H9 (cell line): ENCODE data around the gene TLK1. TPM values are rescaled to one million over a fixed set of nuclear protein-coding genes. Genes with fewer than 3 reads are reported as not detected.

Source experiments
- DNase-seq: peaks from one replicate; pipeline ENCODE4 v3.0.0-alpha.2; 2017
- H2AFZ ChIP-seq: one replicate; pipeline ENCODE4 v1.6.1; 2013; ENCODE audit warnings: mild to moderate bottlenecking, low read length, control low read depth, moderate library complexity
- H2AK5ac ChIP-seq: 2 replicates; pipeline ENCODE4 v1.6.1; 2013; ENCODE audit warnings: low read length, control low read depth, mixed read lengths; ENCODE audit not compliant: insufficient read length
- H2BK120ac ChIP-seq: one replicate; pipeline ENCODE4 v1.6.1; 2013; ENCODE audit warnings: low read depth, mild to moderate bottlenecking, low read length, control low read depth, inconsistent platforms; ENCODE audit not compliant: poor library complexity, severe bottlenecking
- H2BK12ac ChIP-seq: 2 replicates; pipeline ENCODE4 v1.6.1; 2013; ENCODE audit warnings: low read length, control low read depth, mixed read lengths, low read depth; ENCODE audit not compliant: insufficient read length
- H2BK15ac ChIP-seq: 2 replicates; pipeline ENCODE4 v1.6.1; 2013; ENCODE audit warnings: low read depth, low read length, control low read depth
- H2BK20ac ChIP-seq: one replicate; pipeline ENCODE4 v1.6.1; 2013; ENCODE audit warnings: low read depth, mild to moderate bottlenecking, low read length, control low read depth, inconsistent platforms; ENCODE audit not compliant: poor library complexity, severe bottlenecking
- H2BK5ac ChIP-seq: 2 replicates; pipeline ENCODE4 v1.6.1; 2013; ENCODE audit warnings: low read length, control low read depth, mixed read lengths; ENCODE audit not compliant: insufficient read length
- H3K14ac ChIP-seq: 2 replicates; pipeline ENCODE4 v1.6.1; 2013; ENCODE audit warnings: low read length, control low read depth; ENCODE audit not compliant: insufficient read depth
- H3K18ac ChIP-seq: 2 replicates; pipeline ENCODE4 v1.6.1; 2013; ENCODE audit warnings: low read depth, mild to moderate bottlenecking, mixed read lengths, low read length, control low read depth; ENCODE audit not compliant: insufficient read length
- H3K23ac ChIP-seq: 2 replicates; pipeline ENCODE4 v1.6.1; 2013; ENCODE audit warnings: low read length, control low read depth, mixed read lengths, low read depth; ENCODE audit not compliant: insufficient read length
- H3K23me2 ChIP-seq: 2 replicates; pipeline ENCODE4 v1.6.1; 2013; ENCODE audit warnings: low read depth, mild to moderate bottlenecking, mixed read lengths, low read length, control low read depth; ENCODE audit not compliant: insufficient read length, poor library complexity, severe bottlenecking
- H3K27ac ChIP-seq: 2 replicates; pipeline ENCODE4 v1.5.1; 2013; ENCODE audit warnings: low read length, control low read depth, mixed read lengths, low read depth; ENCODE audit not compliant: insufficient read length
- H3K27me3 ChIP-seq: 2 replicates; pipeline ENCODE4 v1.6.1; 2013; ENCODE audit warnings: low read length, control low read depth, inconsistent platforms; ENCODE audit not compliant: insufficient read depth
- H3K4ac ChIP-seq: 2 replicates; pipeline ENCODE4 v1.6.1; 2013; ENCODE audit warnings: low read depth, mild to moderate bottlenecking, control low read depth, inconsistent platforms, low read length, moderate library complexity
- H3K4me1 ChIP-seq: 2 replicates; pipeline ENCODE4 v1.6.1; 2013; ENCODE audit warnings: low read length, control low read depth, inconsistent platforms; ENCODE audit not compliant: insufficient read depth
- H3K4me2 ChIP-seq: 2 replicates; pipeline ENCODE4 v1.6.1; 2013; ENCODE audit warnings: low read length, control low read depth, mixed read lengths; ENCODE audit not compliant: insufficient read length, insufficient read depth
- H3K56ac ChIP-seq: 2 replicates; pipeline ENCODE4 v1.6.1; 2013; ENCODE audit warnings: low read depth, mild to moderate bottlenecking, mixed read lengths, low read length, control low read depth; ENCODE audit not compliant: insufficient read length
- H3K79me1 ChIP-seq: 2 replicates; pipeline ENCODE4 v1.6.1; 2013; ENCODE audit warnings: low read depth, mild to moderate bottlenecking, moderate library complexity, low read length, control low read depth, inconsistent platforms; ENCODE audit not compliant: insufficient read depth, poor library complexity, severe bottlenecking
- H3K79me2 ChIP-seq: 2 replicates; pipeline ENCODE4 v1.6.1; 2013; ENCODE audit warnings: low read length, control low read depth, inconsistent platforms; ENCODE audit not compliant: insufficient read depth
- H3K9ac ChIP-seq: 2 replicates; pipeline ENCODE4 v1.6.1; 2013; ENCODE audit warnings: low read length, control low read depth, mixed read lengths; ENCODE audit not compliant: insufficient read length; ENCODE audit errors: extremely low read depth
- H3K9me3 ChIP-seq: one replicate; pipeline ENCODE4 v1.6.1; 2013; ENCODE audit warnings: low read depth, low read length, inconsistent platforms; ENCODE audit not compliant: control insufficient read depth
- H3T11ph ChIP-seq: one replicate; pipeline ENCODE4 v1.6.1; 2013; ENCODE audit warnings: mild to moderate bottlenecking, low read length, control low read depth, inconsistent platforms
- H4K20me1 ChIP-seq: one replicate; pipeline ENCODE4 v1.6.1; 2013; ENCODE audit not compliant: control insufficient read depth, insufficient read length, insufficient read depth
- H4K5ac ChIP-seq: 2 replicates; pipeline ENCODE4 v1.6.1; 2013; ENCODE audit warnings: low read depth, mild to moderate bottlenecking, mixed read lengths, low read length, control low read depth; ENCODE audit not compliant: insufficient read length
- H4K8ac ChIP-seq: replicated peaks from 2 replicates; pipeline ENCODE4 v1.6.1; 2013; ENCODE audit warnings: low read length, control low read depth, mixed read lengths, low read depth; ENCODE audit not compliant: insufficient read length
- H4K91ac ChIP-seq: 2 replicates; pipeline ENCODE4 v1.6.1; 2013; ENCODE audit warnings: low read depth, mild to moderate bottlenecking, moderate library complexity, mixed read lengths, low read length, control low read depth; ENCODE audit not compliant: insufficient read length
- H3K27ac Mint-ChIP-seq, 3 experiments: 2 replicates in 2 of 3; 3 replicates in 1 of 3; pipeline ENCODE4 v1.8.0; 2020 to 2021; ENCODE audit warnings: mixed read lengths in 3 of 3, mild to moderate bottlenecking in 1 of 3, moderate library complexity in 1 of 3
- H3K27me3 Mint-ChIP-seq: 2 replicates; pipeline ENCODE4 v1.8.0; 2021; ENCODE audit warnings: low read depth, mild to moderate bottlenecking, moderate library complexity, mixed read lengths
- H3K36me3 Mint-ChIP-seq, 3 experiments: 2 replicates in 2 of 3; 3 replicates in 1 of 3; pipeline ENCODE4 v1.8.0; 2020 to 2021; ENCODE audit warnings: low read depth in 3 of 3, mixed read lengths in 3 of 3; ENCODE audit not compliant: insufficient read depth in 1 of 3
- H3K4me1 Mint-ChIP-seq, 2 experiments: 2 replicates each; pipeline ENCODE4 v1.8.0; 2020; ENCODE audit warnings: mixed read lengths in 2 of 2
- H3K4me3 Mint-ChIP-seq, 2 experiments: 2 replicates in 1 of 2; 3 replicates in 1 of 2; pipeline ENCODE4 v1.8.0; 2020 to 2021; ENCODE audit warnings: mild to moderate bottlenecking in 2 of 2, mixed read lengths in 2 of 2, moderate library complexity in 1 of 2
- H3K9me3 Mint-ChIP-seq, 2 experiments: 2 replicates in 1 of 2; 3 replicates in 1 of 2; pipeline ENCODE4 v1.8.0; 2020; ENCODE audit warnings: mild to moderate bottlenecking in 2 of 2, mixed read lengths in 2 of 2, moderate library complexity in 1 of 2
- WGBS: extraction: QIAGEN DNeasy Blood & Tissue Kit; methylation state at CpG from one replicate; pipeline ENCODE4 v1.1.7; 2013; ENCODE audit warnings: missing lambda C conversion rate, low lambda C conversion rate, mixed read lengths; ENCODE audit not compliant: insufficient read length; ENCODE audit errors: extremely low coverage; 5-methylcytosine and 5-hydroxymethylcytosine counted together
- total RNA-seq: library from RNA; stranded (reverse); gene quantifications from 2 replicates; pipeline ENCODE4 v1.2.1, GENCODE V29; 2021
- TF ChIP-seq, protein P1 (sequence below): fragments of 200-600 bp; sonication (generic); conservative IDR thresholded peaks from 3 replicates; pipeline ENCODE4 v1.8.0; 2021; ENCODE audit warnings: antibody characterized with exemption, mild to moderate bottlenecking

The TLK1 gene
- total RNA-seq, 1 experiment from 2014 or later, result 112 TPM

DNA sequence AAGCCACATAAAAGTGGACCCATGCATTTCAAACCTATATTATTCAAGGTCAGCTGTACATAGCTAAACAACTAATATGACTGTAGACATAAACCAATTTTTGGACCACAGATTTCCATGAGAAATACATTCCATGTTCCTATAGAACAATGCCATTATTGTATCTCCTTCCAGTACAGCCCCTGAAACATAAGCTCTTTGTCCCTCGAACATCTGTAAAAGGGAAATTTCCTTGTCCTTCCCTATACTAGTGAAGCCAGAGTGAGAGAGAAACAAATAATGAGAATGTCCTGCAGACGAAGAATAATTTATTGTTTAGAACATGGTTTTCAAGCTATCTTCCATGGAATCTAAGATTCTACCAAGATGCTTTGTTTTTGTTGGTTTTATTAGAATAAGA, 156.3 kb downstream of the TLK1 start:
- H3K9ac ChIP-seq, result no peak overlapping the region

More for the DNA sequence above, 156.3 kb downstream of the TLK1 start:
- Histone ChIP-seq H3K4me1 (no peaks in the 10 kb centered on the region), H3K79me1 (peaks cover 3% of the 10 kb centered on the region), H4K20me1 (no peaks in the 10 kb centered on the region), H2BK5ac (no peak overlapping the region), H3K79me2 (no peaks in the 10 kb centered on the region), H2BK15ac (no peak overlapping the region), H3K9me3 (no peaks in the 10 kb centered on the region), H3K4ac (no peak overlapping the region), H3K18ac (no peak overlapping the region), H2BK12ac (no peak overlapping the region), H4K8ac (no peak overlapping the region), H3K56ac (no peak overlapping the region), H3K4me2 (no peak overlapping the region), H2BK120ac (no peak overlapping the region), H2BK20ac (no peak overlapping the region), H4K91ac (no peak overlapping the region), H3K23me2 (no peaks in the 10 kb centered on the region), H4K5ac (no peak overlapping the region), H3T11ph (no peak overlapping the region), H3K27ac (no peak overlapping the region), H3K27me3 (no peaks in the 10 kb centered on the region), H2AFZ (no peak overlapping the region), H3K23ac (no peak overlapping the region), H3K14ac (no peak overlapping the region), H2AK5ac (no peak overlapping the region)
- TF ChIP-seq, protein P1, sequence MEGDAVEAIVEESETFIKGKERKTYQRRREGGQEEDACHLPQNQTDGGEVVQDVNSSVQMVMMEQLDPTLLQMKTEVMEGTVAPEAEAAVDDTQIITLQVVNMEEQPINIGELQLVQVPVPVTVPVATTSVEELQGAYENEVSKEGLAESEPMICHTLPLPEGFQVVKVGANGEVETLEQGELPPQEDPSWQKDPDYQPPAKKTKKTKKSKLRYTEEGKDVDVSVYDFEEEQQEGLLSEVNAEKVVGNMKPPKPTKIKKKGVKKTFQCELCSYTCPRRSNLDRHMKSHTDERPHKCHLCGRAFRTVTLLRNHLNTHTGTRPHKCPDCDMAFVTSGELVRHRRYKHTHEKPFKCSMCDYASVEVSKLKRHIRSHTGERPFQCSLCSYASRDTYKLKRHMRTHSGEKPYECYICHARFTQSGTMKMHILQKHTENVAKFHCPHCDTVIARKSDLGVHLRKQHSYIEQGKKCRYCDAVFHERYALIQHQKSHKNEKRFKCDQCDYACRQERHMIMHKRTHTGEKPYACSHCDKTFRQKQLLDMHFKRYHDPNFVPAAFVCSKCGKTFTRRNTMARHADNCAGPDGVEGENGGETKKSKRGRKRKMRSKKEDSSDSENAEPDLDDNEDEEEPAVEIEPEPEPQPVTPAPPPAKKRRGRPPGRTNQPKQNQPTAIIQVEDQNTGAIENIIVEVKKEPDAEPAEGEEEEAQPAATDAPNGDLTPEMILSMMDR, result no peak
- H3K36me3 Mint-ChIP-seq, result peaks cover 30 to 75% (median 70%) of the 10 kb centered on the region in 3 experiments
- no peak overlapping the region for H3K4me3 Mint-ChIP-seq
- H3K27me3 Mint-ChIP-seq, result no peaks in the 10 kb centered on the region
- no peaks in the 10 kb centered on the region for H3K9me3 Mint-ChIP-seq
- H3K4me1 Mint-ChIP-seq, result no peaks in the 10 kb centered on the region
- no peak overlapping the region for H3K27ac Mint-ChIP-seq
- DNase-seq, result no peak
- no CpG with 5 or more reads among the region's 2 CpGs for WGBS
